ENCODE results near the gene AKAP13.
"Not testable (repeated sequence)": the region's sequence is repeated elsewhere in the genome, so short reads cannot be mapped to it uniquely, and the experiment has no call there.

The AKAP13 gene

GRCh38 chr15:85350395-85350794 is 30.0 kb upstream of the AKAP13 start:
- no peak overlapping the region for H3K4me3 ChIP-seq
- H3K4me2 ChIP-seq, result no peak overlapping the region
- H3K36me3 ChIP-seq, result no peaks in the 10 kb centered on the region
- no peaks in the 10 kb centered on the region for H3K27me3 ChIP-seq
- TF ChIP-seq Cebpa-rat (IDR thresholded peaks at IDR 0.05), result no peak
- no peak overlapping the region for H3K9ac ChIP-seq
- H3K4me1 ChIP-seq, result no peaks in the 10 kb centered on the region
- no peaks in the 10 kb centered on the region for H4K20me1 ChIP-seq
- no peak overlapping the region for H3K27ac ChIP-seq
- H3K9me3 ChIP-seq, result no peaks in the 10 kb centered on the region; the same call in 1 of the 2 replicates

- H3K9ac ChIP-seq, H3K4me2 ChIP-seq, H3K27ac ChIP-seq, H3K27me3 ChIP-seq, H4K20me1 ChIP-seq, H3K4me1 ChIP-seq, H3K9me3 ChIP-seq, H3K4me3 ChIP-seq, H3K36me3 ChIP-seq: not testable (repeated sequence)
Observed at GRCh38 chr15:85351501-85351900, 28.9 kb upstream of the AKAP13 start.

- no peaks in the 10 kb centered on the region; the same call in 1 of the 2 replicates for H3K9me3 ChIP-seq
- H3K4me2 ChIP-seq, result no peak overlapping the region
- H4K20me1 ChIP-seq, result no peaks in the 10 kb centered on the region
- TF ChIP-seq Cebpa-rat (IDR thresholded peaks at IDR 0.05), result no peak
- no peaks in the 10 kb centered on the region for H3K36me3 ChIP-seq
- H3K4me3 ChIP-seq, result no peak overlapping the region
- H3K4me1 ChIP-seq, result no peaks in the 10 kb centered on the region
- no peaks in the 10 kb centered on the region for H3K27me3 ChIP-seq
- no peak overlapping the region for H3K27ac ChIP-seq
- H3K9ac ChIP-seq, result no peak overlapping the region
Observed at GRCh38 chr15:85351965-85352364, 28.4 kb upstream of the AKAP13 start.

- no peak overlapping the region for H3K9ac ChIP-seq
- no peaks in the 10 kb centered on the region for H4K20me1 ChIP-seq
- no peak for TF ChIP-seq Cebpa-rat (IDR thresholded peaks at IDR 0.05)
- H3K4me3 ChIP-seq, result no peak overlapping the region
- H3K4me1 ChIP-seq, result no peaks in the 10 kb centered on the region
- no peaks in the 10 kb centered on the region for H3K36me3 ChIP-seq
- H3K4me2 ChIP-seq, result no peak overlapping the region
- no peaks in the 10 kb centered on the region; the same call in 1 of the 2 replicates for H3K9me3 ChIP-seq
- H3K27ac ChIP-seq, result no peak overlapping the region
- H3K27me3 ChIP-seq, result no peaks in the 10 kb centered on the region
Observed at GRCh38 chr15:85353516-85353915, 26.9 kb upstream of the AKAP13 start.

- H3K4me3 ChIP-seq, result no peak overlapping the region
- no peaks in the 10 kb centered on the region; the same call in 1 of the 2 replicates for H3K9me3 ChIP-seq
- H3K4me1 ChIP-seq, result no peaks in the 10 kb centered on the region
- no peak for TF ChIP-seq Cebpa-rat (IDR thresholded peaks at IDR 0.05)
- no peaks in the 10 kb centered on the region for H3K27me3 ChIP-seq
- no peaks in the 10 kb centered on the region for H3K36me3 ChIP-seq
- H3K4me2 ChIP-seq, result no peak overlapping the region
- no peak overlapping the region for H3K9ac ChIP-seq
- H3K27ac ChIP-seq, result no peak overlapping the region
- H4K20me1 ChIP-seq, result no peaks in the 10 kb centered on the region
Observed at GRCh38 chr15:85354461-85354860, 25.9 kb upstream of the AKAP13 start.

- no peaks in the 10 kb centered on the region for H3K27me3 ChIP-seq
- no peak overlapping the region for H3K27ac ChIP-seq
- no peak overlapping the region for H3K4me3 ChIP-seq
- no peaks in the 10 kb centered on the region for H4K20me1 ChIP-seq
- no peak overlapping the region for H3K9ac ChIP-seq
- no peaks in the 10 kb centered on the region for H3K4me1 ChIP-seq
- no peaks in the 10 kb centered on the region for H3K36me3 ChIP-seq
- no peak overlapping the region for H3K4me2 ChIP-seq
- no peak for TF ChIP-seq Cebpa-rat (IDR thresholded peaks at IDR 0.05)
- no peaks in the 10 kb centered on the region; the same call in 1 of the 2 replicates for H3K9me3 ChIP-seq
Observed at GRCh38 chr15:85354948-85355347, 25.5 kb upstream of the AKAP13 start.

- no peak overlapping the region for H3K4me2 ChIP-seq
- H3K36me3 ChIP-seq, result no peaks in the 10 kb centered on the region
- no peak overlapping the region for H3K27ac ChIP-seq
- no peak overlapping the region for H3K4me3 ChIP-seq
- no peaks in the 10 kb centered on the region; the same call in 1 of the 2 replicates for H3K9me3 ChIP-seq
- no peaks in the 10 kb centered on the region for H3K27me3 ChIP-seq
- no peak for TF ChIP-seq Cebpa-rat (IDR thresholded peaks at IDR 0.05)
- H3K4me1 ChIP-seq, result no peaks in the 10 kb centered on the region
- no peaks in the 10 kb centered on the region for H4K20me1 ChIP-seq
- H3K9ac ChIP-seq, result no peak overlapping the region
Observed at GRCh38 chr15:85356276-85356675, 24.1 kb upstream of the AKAP13 start.

GRCh38 chr15:85361323-85361722 is 19.1 kb upstream of the AKAP13 start:
- Histone ChIP-seq H3K4me2 (no peak overlapping the region), H3K27me3 (no peaks in the 10 kb centered on the region), H4K20me1 (no peaks in the 10 kb centered on the region), H3K36me3 (no peaks in the 10 kb centered on the region), H3K9me3 (no peaks in the 10 kb centered on the region), H3K4me3 (no peak overlapping the region), H3K4me1 (no peaks in the 10 kb centered on the region), H3K27ac (no peak overlapping the region), H3K9ac (no peak overlapping the region)
- no peak for TF ChIP-seq Cebpa-rat (IDR thresholded peaks at IDR 0.05)

- Histone ChIP-seq H3K36me3 (no peaks in the 10 kb centered on the region), H3K4me3 (no peak overlapping the region), H3K27ac (no peak overlapping the region), H3K4me1 (peaks cover 4% of the 10 kb centered on the region), H3K9me3 (peaks cover under 1% of the 10 kb centered on the region; the same call in 1 of the 2 replicates), H4K20me1 (no peaks in the 10 kb centered on the region), H3K4me2 (no peak overlapping the region), H3K27me3 (no peaks in the 10 kb centered on the region), H3K9ac (no peak overlapping the region)
- TF ChIP-seq Cebpa-rat (IDR thresholded peaks at IDR 0.05), result no peak
Observed at GRCh38 chr15:85362436-85363081, 17.8 kb upstream of the AKAP13 start.

GRCh38 chr15:85365980-85366379 is 14.4 kb upstream of the AKAP13 start:
- Histone ChIP-seq H3K27ac (no peak overlapping the region), H3K4me3 (no peak overlapping the region), H3K4me1 (peaks cover 8% of the 10 kb centered on the region), H3K4me2 (no peak overlapping the region), H3K27me3 (no peaks in the 10 kb centered on the region), H3K9ac (no peak overlapping the region), H3K9me3 (peaks cover 10% of the 10 kb centered on the region; the same call in 1 of the 2 replicates), H3K36me3 (no peaks in the 10 kb centered on the region), H4K20me1 (no peaks in the 10 kb centered on the region)
- TF ChIP-seq Cebpa-rat (IDR thresholded peaks at IDR 0.05), result no peak

- Histone ChIP-seq H3K9ac (no peak overlapping the region), H4K20me1 (no peaks in the 10 kb centered on the region)
Observed at GRCh38 chr15:85367741-85368140, 12.7 kb upstream of the AKAP13 start.

More at GRCh38 chr15:85367741-85368140, 12.7 kb upstream of the AKAP13 start:
- Histone ChIP-seq H3K27ac (no peak overlapping the region), H3K4me3 (no peak overlapping the region), H3K4me1 (peaks cover 8% of the 10 kb centered on the region), H3K27me3 (no peaks in the 10 kb centered on the region), H3K9me3 (peaks cover 10% of the 10 kb centered on the region; the same call in 1 of the 2 replicates), H3K4me2 (peak overlapping the region; percentile 32), H3K36me3 (no peaks in the 10 kb centered on the region)
- no peak for TF ChIP-seq Cebpa-rat (IDR thresholded peaks at IDR 0.05)

Data from BLaER1 (cell line).